ENCODE data around the gene RPL18A. TPM values are rescaled to one million over a fixed set of nuclear protein-coding genes. Genes with fewer than 3 reads are reported as not detected.

Gene RPL18A
- total RNA-seq, 4 donors from 2014 or later: 1,051 to 1,626 (median 1,352) TPM

DNA sequence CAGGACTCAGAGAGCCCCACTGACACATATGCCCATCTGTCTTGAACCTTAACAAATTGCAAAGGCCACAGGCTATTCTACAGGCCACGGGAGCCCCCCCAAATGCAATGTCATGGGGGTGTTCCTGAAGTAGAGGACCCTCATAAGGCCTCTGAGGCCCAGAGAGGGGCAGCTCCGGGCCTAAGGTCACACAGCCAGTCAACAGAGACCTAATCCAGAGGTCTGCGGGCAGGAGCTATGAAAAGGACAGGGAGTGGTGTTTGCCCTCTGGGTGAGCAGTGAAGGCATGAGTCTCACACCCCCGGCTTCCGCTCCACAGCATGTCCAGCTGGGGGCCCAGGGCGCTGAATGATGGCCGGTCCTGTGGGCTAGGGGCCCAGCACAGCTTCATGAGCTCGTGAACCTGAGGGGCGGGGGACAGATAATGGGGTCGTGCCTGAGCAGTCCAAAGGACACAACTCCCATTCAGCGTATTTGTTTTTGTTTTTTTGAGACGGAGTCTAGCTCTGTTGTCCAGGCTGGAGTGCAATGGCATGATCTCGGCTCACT lies 33.1 kb upstream of the RPL18A start:
- TF ChIP-seq, protein P1, sequence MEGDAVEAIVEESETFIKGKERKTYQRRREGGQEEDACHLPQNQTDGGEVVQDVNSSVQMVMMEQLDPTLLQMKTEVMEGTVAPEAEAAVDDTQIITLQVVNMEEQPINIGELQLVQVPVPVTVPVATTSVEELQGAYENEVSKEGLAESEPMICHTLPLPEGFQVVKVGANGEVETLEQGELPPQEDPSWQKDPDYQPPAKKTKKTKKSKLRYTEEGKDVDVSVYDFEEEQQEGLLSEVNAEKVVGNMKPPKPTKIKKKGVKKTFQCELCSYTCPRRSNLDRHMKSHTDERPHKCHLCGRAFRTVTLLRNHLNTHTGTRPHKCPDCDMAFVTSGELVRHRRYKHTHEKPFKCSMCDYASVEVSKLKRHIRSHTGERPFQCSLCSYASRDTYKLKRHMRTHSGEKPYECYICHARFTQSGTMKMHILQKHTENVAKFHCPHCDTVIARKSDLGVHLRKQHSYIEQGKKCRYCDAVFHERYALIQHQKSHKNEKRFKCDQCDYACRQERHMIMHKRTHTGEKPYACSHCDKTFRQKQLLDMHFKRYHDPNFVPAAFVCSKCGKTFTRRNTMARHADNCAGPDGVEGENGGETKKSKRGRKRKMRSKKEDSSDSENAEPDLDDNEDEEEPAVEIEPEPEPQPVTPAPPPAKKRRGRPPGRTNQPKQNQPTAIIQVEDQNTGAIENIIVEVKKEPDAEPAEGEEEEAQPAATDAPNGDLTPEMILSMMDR (IDR thresholded peaks at IDR 0.05; ENCODE audit: low read depth): no peak

DNA sequence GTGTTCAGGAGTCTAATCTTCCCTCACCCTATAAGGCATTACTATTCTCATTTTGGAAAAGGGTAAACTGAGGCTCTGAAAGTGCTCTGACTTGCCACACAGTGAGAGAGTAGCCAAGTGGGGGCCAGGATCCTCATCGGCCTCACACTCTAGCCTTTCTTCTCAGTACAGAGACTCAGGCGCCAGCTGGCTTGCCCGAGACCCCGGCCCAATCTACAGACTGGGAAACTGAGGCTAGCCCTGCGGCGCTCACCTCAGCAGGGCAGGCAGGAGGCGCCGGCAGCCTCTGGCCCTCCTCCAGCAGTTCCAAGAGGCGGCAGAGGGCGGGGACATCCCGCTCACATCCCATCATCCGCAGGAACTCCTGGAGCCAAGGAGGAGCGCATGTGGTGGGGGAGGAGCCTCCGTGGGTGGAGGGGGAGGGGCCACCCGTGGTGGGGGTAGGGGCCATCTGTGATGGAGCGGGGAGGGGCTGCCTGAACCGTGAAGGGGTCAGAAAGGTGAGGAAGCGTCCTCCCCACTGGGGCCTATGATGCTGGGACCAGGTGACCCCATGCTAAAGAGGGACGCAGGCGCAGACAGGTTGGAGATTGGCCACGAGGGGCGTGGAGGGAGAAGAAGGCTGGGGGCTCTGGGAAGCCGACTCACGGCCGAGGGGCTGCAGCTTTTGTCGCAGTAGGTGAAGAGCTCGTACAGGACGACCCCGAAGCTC lies 29.7 kb upstream of the RPL18A start:
- TF ChIP-seq, protein P1 (IDR thresholded peaks at IDR 0.05; ENCODE audit: low read depth): no peak

DNA sequence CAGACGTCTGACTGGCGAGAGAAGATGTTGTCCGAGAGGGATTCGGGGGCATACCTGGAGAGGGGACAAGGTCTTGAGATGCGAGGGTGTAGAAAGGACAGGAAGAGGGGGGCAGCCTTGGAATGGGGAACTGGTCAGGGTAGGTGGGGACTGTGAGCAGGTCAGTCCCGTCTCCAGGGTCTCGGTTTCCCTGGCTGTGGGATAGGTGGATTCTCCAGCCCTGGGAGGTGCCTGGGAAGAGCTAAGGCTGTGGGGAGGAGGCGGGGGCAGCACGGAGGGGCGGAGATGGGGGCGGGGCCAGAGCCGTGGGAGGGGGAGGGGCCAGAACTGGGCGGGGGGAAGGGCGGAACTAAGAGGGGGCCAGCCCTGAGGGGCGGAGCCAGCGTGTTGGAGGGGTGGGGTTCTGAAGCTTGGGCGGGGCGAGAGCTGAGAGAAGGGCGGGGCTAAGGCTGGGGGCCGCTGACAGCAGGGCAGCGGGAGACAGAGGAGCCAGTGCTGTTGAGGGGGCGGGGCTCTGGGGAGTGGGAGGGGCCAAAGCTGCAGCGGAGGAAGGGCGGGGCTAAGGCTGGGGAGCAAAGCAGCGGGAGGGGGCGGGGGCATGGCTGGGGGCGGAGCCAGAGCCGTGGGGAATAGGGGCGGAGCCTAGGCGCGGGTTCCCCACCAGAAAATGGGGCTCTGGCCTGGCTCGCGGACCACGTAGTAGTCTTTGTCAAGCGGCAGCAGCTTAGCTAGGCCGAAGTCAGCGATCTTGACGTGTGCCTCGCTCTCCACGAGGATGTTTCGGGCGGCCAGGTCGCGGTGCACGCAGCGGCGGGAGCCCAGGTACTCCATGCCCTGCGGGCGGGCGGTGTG lies 28.9 kb upstream of the RPL18A start:
- TF ChIP-seq, protein P1 (IDR thresholded peaks at IDR 0.05; ENCODE audit: low read depth): no peak

DNA sequence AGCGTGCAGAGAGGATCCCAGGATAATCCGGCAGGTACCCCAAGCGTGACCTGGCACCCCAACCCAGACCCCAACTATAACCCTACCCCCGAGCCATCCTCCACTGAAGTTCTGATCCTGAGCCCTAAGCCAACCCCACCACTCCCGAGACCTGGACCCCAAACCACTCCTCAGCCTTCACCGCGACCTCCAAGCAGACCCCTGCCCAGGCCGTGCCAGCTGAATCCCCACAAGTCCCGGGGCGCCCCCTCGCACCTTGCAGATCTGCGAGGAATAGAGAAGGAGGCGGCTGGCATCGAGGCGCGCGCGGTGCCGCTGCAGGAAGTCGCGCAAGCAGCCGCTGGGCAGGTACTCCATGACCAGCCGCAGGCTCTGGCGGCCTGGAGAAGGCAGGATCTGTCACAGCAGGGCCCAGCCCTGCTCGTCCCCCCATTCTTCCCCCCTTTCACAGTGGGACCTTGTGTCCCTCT lies 28.3 kb upstream of the RPL18A start:
- TF ChIP-seq, protein P1 (IDR thresholded peaks at IDR 0.05; ENCODE audit: low read depth): no peak

DNA sequence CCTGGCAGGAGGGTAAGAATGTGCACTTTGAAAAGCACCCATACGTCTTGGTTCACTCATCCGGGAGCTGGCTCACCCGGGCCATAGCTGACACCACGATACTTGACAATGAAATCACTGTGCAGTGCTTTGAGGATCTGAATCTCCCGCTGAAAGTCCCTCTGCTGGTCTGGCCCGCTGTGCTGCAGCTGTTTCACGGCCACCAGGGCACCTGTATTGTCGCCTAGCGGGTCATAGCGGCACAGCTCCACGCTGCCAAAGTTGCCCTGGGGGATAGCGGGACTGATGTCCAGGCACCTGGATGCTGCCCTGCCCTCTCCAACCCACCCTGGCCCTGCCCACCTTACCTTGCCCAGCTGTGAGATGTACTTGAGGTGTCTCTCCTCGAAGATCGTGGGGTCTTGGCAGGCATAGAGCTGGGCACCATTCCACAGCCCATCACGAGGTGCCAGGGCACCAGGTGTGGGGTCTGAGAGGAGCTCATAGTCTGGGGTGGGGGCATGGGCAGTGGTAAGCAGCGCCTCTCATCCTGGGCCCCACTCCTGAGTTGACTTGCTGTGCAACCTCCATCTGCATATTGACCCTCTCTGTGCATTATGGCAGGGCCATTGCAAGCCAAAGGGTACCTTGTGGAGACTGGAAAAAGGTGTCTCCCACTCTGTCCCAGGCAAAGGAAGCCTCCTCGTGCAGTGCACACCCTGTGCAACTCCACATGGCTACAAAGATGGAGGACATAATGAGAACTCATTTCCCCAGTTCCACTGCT lies 27.1 kb upstream of the RPL18A start:
- TF ChIP-seq, protein P1 (IDR thresholded peaks at IDR 0.05; ENCODE audit: low read depth): no peak

DNA sequence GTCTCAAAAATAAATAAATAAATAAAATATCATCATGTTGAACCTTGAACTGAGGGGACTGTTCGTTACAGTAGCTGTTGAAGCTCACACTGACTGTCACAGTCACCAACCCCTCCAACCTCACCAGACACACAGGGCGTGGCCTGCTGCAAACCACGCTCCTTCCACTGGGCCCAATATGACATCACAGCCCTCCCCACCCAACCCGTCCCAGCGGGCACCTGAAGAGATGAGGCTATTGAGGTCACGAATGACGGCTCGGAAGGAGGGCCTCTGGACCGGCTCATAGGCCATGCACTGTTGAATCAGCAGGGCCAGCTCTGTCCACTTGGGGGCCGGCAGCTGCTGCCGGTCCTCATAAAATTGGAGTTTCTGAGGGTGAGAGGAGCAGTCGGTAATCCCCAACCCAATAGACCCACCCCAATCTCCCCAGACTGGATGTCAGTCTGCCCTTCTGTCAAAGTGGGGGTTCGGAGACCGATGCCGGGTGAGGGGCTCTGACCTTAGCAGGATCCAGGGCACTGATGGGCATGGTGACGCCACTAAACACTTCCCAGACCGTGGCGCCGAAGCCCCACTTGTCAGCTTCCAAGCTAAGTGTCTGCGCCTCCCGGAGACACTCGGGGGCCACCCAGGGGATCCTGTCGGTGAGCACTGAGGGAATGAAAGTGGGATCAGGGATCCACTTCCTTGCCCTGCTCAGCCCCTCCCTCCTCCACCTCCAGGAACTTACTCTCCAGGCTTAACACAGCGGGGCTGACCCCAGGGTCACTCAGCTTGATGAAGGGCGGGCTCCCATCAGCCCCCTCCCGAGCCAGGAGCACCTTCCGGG lies 25.1 kb upstream of the RPL18A start:
- TF ChIP-seq, protein P1 (IDR thresholded peaks at IDR 0.05; ENCODE audit: low read depth): no peak

Measured in subcutaneous adipose tissue (tissue), 4 donors.